ENCODE data around the gene PRR35. TPM values are rescaled to one million over a fixed set of nuclear protein-coding genes. Genes with fewer than 3 reads are reported as not detected.

PRR35 gene
- total RNA-seq, 1 donor from 2014 or later = not detected

GRCh38 chr16:583815-584591, 23.8 kb downstream of the PRR35 start:
- intact Hi-C loops (cut with DNase I) = no loop called here
- no peaks in the 10 kb centered on the region for H3K9me3 ChIP-seq
- no peak for TF ChIP-seq POLR2AphosphoS5 (IDR thresholded peaks at IDR 0.05; ENCODE audit: insufficient read depth in 1 of 2, low read depth in 1 of 2)
- TF ChIP-seq CTCF (IDR thresholded peaks at IDR 0.05) = no peak
- TF ChIP-seq POLR2A (IDR thresholded peaks at IDR 0.05) = no peak
- no peak overlapping the region for H3K27ac ChIP-seq
- H3K4me3 ChIP-seq = no peak overlapping the region
- H3K4me1 ChIP-seq = peaks cover 26% of the 10 kb centered on the region
- no peaks in the 10 kb centered on the region for H3K27me3 ChIP-seq
- DNase-seq (ENCODE audit: extremely low spot score in 2 of 2) = no peak
- H3K36me3 ChIP-seq = no peaks in the 10 kb centered on the region

- Histone ChIP-seq H3K9me3 (no peaks in the 10 kb centered on the region), H3K4me1 (peaks cover 27% of the 10 kb centered on the region), H3K36me3 (no peaks in the 10 kb centered on the region), H3K4me3 (no peak overlapping the region), H3K27ac (no peak overlapping the region), H3K27me3 (no peaks in the 10 kb centered on the region)
- intact Hi-C loops (cut with DNase I) = no loop called here
- DNase-seq (ENCODE audit: extremely low spot score in 2 of 2) = no peak
- TF ChIP-seq POLR2AphosphoS5 (IDR thresholded peaks at IDR 0.05; ENCODE audit: insufficient read depth in 1 of 2, low read depth in 1 of 2) = no peak
- TF ChIP-seq CTCF (IDR thresholded peaks at IDR 0.05) = no peak
- TF ChIP-seq POLR2A (IDR thresholded peaks at IDR 0.05) = no peak
Observed at GRCh38 chr16:585351-585750, 25.2 kb downstream of the PRR35 start.

GRCh38 chr16:586047-586644, 26.0 kb downstream of the PRR35 start:
- intact Hi-C loops (cut with DNase I) = no loop called here
- peak in 1 of 2 donors; percentile 26 for TF ChIP-seq POLR2AphosphoS5 (IDR thresholded peaks at IDR 0.05; ENCODE audit: insufficient read depth in 1 of 2, low read depth in 1 of 2)
- TF ChIP-seq CTCF (IDR thresholded peaks at IDR 0.05) = no peak
- TF ChIP-seq POLR2A (IDR thresholded peaks at IDR 0.05) = no peak
- Histone ChIP-seq H3K4me3 (no peak overlapping the region), H3K4me1 (peaks cover 34% of the 10 kb centered on the region), H3K27me3 (no peaks in the 10 kb centered on the region), H3K36me3 (no peaks in the 10 kb centered on the region), H3K27ac (no peak overlapping the region), H3K9me3 (no peaks in the 10 kb centered on the region)
- no peak for DNase-seq (ENCODE audit: extremely low spot score in 2 of 2)

GRCh38 chr16:586645-587590, 26.7 kb downstream of the PRR35 start:
- TF ChIP-seq CTCF (IDR thresholded peaks at IDR 0.05) (no peak), POLR2AphosphoS5 (IDR thresholded peaks at IDR 0.05; ENCODE audit: insufficient read depth in 1 of 2, low read depth in 1 of 2) (no peak), POLR2A (IDR thresholded peaks at IDR 0.05) (no peak)
- Histone ChIP-seq H3K4me1 (peaks cover 41% of the 10 kb centered on the region), H3K27me3 (no peaks in the 10 kb centered on the region), H3K4me3 (no peak overlapping the region), H3K9me3 (no peaks in the 10 kb centered on the region), H3K36me3 (no peaks in the 10 kb centered on the region), H3K27ac (no peak overlapping the region)
- intact Hi-C loops (cut with DNase I) = no loop called here
- no peak for DNase-seq (ENCODE audit: extremely low spot score in 2 of 2)
